WTC11 (cell line): ENCODE data around the gene PLD3.

ENCODE experiments used
- CTCF ChIP-seq: fragments of 200-600 bp; IDR thresholded peaks from 2 replicates; pipeline ENCODE4 v1.8.0; 2022; ENCODE audit warnings: antibody characterized with exemption
- E2F5 ChIP-seq: sonication (generic); formaldehyde crosslinking; IDR thresholded peaks from 2 replicates; pipeline ENCODE4 v1.8.1; 2022; ENCODE audit warnings: mild to moderate bottlenecking, moderate library complexity, missing genetic modification reagents
- ELF4 ChIP-seq: sonication (generic); formaldehyde crosslinking; IDR thresholded peaks from 2 replicates; pipeline ENCODE4 v1.8.1; 2022; ENCODE audit warnings: low read depth, mild to moderate bottlenecking, moderate library complexity, missing genetic modification reagents
- FOXP1 ChIP-seq: sonication (generic); formaldehyde crosslinking; IDR thresholded peaks from 2 replicates; pipeline ENCODE4 v1.8.0; 2022; ENCODE audit warnings: missing genetic modification reagents, mild to moderate bottlenecking, moderate library complexity, borderline replicate concordance
- FOXP4 ChIP-seq: sonication (generic); formaldehyde crosslinking; IDR thresholded peaks from 2 replicates; pipeline ENCODE4 v1.8.0; 2022; ENCODE audit warnings: mild to moderate bottlenecking, missing genetic modification reagents
- JUN ChIP-seq: sonication (generic); formaldehyde crosslinking; IDR thresholded peaks from 2 replicates; pipeline ENCODE4 v1.8.0; 2023; ENCODE audit warnings: mild to moderate bottlenecking, missing genetic modification reagents
- NFE2L1 ChIP-seq: sonication (generic); formaldehyde crosslinking; IDR thresholded peaks from 2 replicates; pipeline ENCODE4 v1.8.1; 2023; ENCODE audit warnings: missing genetic modification reagents
- NR3C1 ChIP-seq: sonication (generic); formaldehyde crosslinking; conservative IDR thresholded peaks from 2 replicates; pipeline ENCODE4 v1.8.1; 2023; ENCODE audit warnings: low read depth, mild to moderate bottlenecking, missing genetic modification reagents
- PRDM15 ChIP-seq: sonication (generic); formaldehyde crosslinking; IDR thresholded peaks from 2 replicates; pipeline ENCODE4 v1.8.0; 2022; ENCODE audit warnings: missing genetic modification reagents
- STAT6 ChIP-seq: sonication (generic); formaldehyde crosslinking; conservative IDR thresholded peaks from 2 replicates; pipeline ENCODE4 v1.8.1; 2023; ENCODE audit warnings: mild to moderate bottlenecking, low read depth, missing genetic modification reagents, moderate library complexity
- TEAD4 ChIP-seq: sonication (generic); formaldehyde crosslinking; IDR thresholded peaks from 2 replicates; pipeline ENCODE4 v1.8.0; 2022; ENCODE audit warnings: mild to moderate bottlenecking, missing genetic modification reagents
- ZNF281 ChIP-seq: sonication (generic); formaldehyde crosslinking; IDR thresholded peaks from 2 replicates; pipeline ENCODE4 v1.8.0; 2023; ENCODE audit warnings: mild to moderate bottlenecking, missing genetic modification reagents

- TF ChIP-seq ELF4 (CRISPR knock-in tag) (no peak), CTCF (no peak), STAT6 (CRISPR knock-in tag) (no peak), NR3C1 (no peak), FOXP4 (CRISPR knock-in tag) (no peak), ZNF281 (CRISPR knock-in tag) (no peak), FOXP1 (CRISPR knock-in tag) (no peak), E2F5 (CRISPR knock-in tag) (no peak), NFE2L1 (no peak), TEAD4 (CRISPR knock-in tag) (no peak), PRDM15 (CRISPR knock-in tag) (no peak), JUN (CRISPR knock-in tag) (no peak)
These were observed 539 bp downstream of the PLD3 start for GRCh38 chr19:40348961-40349507.
